Aorta (tissue), 5 donors: ENCODE data around the gene PRSS50. TPM values are rescaled to one million over a fixed set of nuclear protein-coding genes. Genes with fewer than 3 reads are reported as not detected.
A peak's percentile ranks its signal among the peaks of the same experiment; 100 is the strongest.
"Not testable (repeated sequence)": the region's sequence is repeated elsewhere in the genome, so short reads cannot be mapped to it uniquely, and the experiment has no call there.

Experiments
- ATAC-seq: fragments of 200-7000 bp; cut with Tn5 transposase; one replicate; pipeline ENCODE4 v1.9.1; 2022; ENCODE audit warnings: moderate library complexity; ENCODE audit not compliant: low FRiP score
- DNase-seq, 2 donors: peaks; one replicate each; pipeline ENCODE4 v3.0.0-alpha.2; 2020
- H3K27ac ChIP-seq, 2 donors: one replicate each; pipeline ENCODE4 v1.5.1; 2013; ENCODE audit warnings: low read length in 2 of 2, mild to moderate bottlenecking in 2 of 2, moderate library complexity in 2 of 2, control low read depth in 1 of 2, inconsistent platforms in 1 of 2, low read depth in 1 of 2
- H3K27me3 ChIP-seq, 2 donors: one replicate each; pipeline ENCODE4 v1.6.1; 2013; ENCODE audit warnings: control low read depth in 1 of 2, low read length in 1 of 2, mild to moderate bottlenecking in 1 of 2, moderate library complexity in 1 of 2; ENCODE audit not compliant: insufficient read depth in 2 of 2, control insufficient read depth in 1 of 2
- H3K36me3 ChIP-seq, 2 donors: one replicate each; pipeline ENCODE4 v1.6.1; 2013; ENCODE audit warnings: control low read depth in 1 of 2, low read length in 1 of 2, mild to moderate bottlenecking in 1 of 2; ENCODE audit not compliant: insufficient read depth in 2 of 2, control insufficient read depth in 1 of 2
- H3K4me1 ChIP-seq, 2 donors: one replicate each; pipeline ENCODE4 v1.6.1; 2013; ENCODE audit warnings: low read length in 2 of 2, control low read depth in 1 of 2, mild to moderate bottlenecking in 1 of 2, moderate library complexity in 1 of 2; ENCODE audit not compliant: insufficient read depth in 2 of 2, control insufficient read depth in 1 of 2
- H3K4me3 ChIP-seq, 2 donors: one replicate each; pipeline ENCODE4 v1.5.1; 2013; ENCODE audit warnings: low read length in 2 of 2, control low read depth in 1 of 2, mild to moderate bottlenecking in 1 of 2
- H3K9me3 ChIP-seq: one replicate; pipeline ENCODE4 v1.6.1; 2013; ENCODE audit warnings: mild to moderate bottlenecking, low read length; ENCODE audit not compliant: control insufficient read depth
- WGBS, 2 donors: extraction: QIAGEN DNeasy Blood & Tissue Kit; methylation state at CpG; one replicate each; pipeline ENCODE4 v1.1.7; 2013; 5-methylcytosine and 5-hydroxymethylcytosine counted together
- intact Hi-C, 2 donors: fragments of 100-400 bp; cut with DNase I; formaldehyde crosslinking; loops; one replicate each; pipeline versions ENCODE4 v1.14.2 to v1.15.0; 2022
- polyA plus RNA-seq, 2 donors: library from polyadenylated mRNA; stranded (reverse); fragments of 200-250 nt; gene quantifications; one replicate each; pipeline ENCODE4 v1.2.3, GENCODE V29; 2013
- total RNA-seq, 2 donors: library from RNA; stranded (reverse); fragmentation: NEBNext Ultra II Directional; extraction: Animal tissue kit (Norgen Biotek cat#: 25700); gene quantifications; one replicate each; pipeline ENCODE4 v1.2.1, GENCODE V29; 2021
- donor health status: healthy with polysubstance abuse.
- donor health status: Bipolar disorder and iron deficiency.
- donor health status: DM: no; HTN: no; CAD: no.
- donor health status: DM: no; HTN: no; CAD: no.
- donor health status: DM: yes; HTN: yes; CAD: no.

The PRSS50 gene
- total and polyA plus RNA-seq, 4 donors, result 0.31 TPM; not detected in 3

DNA sequence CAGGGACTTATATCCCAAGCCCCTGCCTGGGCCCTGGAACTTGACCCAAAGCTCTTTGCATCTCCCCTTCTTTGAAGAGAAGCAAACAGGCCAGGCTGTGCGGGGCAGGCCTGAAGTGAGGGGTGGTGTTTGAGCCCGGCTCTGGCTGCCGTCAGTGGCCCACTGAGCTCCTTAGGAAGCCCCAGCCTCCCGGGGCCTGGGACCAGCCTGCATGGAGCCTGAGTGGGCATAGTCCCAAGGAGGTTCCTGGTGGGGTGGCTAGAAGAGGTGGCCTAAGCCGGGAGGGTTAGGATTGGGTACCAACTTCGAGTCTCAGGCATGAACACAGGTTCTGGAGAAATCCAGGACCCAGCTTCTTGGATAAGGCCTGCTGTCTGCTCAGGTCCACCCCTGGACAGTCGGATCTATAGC lies 10.1 kb downstream of the PRSS50 start:
- DNase-seq (peak; percentile 12 to 50), ATAC-seq (no peak)
- Histone ChIP-seq H3K36me3 (no peaks in the 10 kb centered on the region), H3K9me3 (no peaks in the 10 kb centered on the region), H3K27ac (no peak overlapping the region), H3K27me3 (no peaks in the 10 kb centered on the region), H3K4me3 (no peak overlapping the region), H3K4me1 (no peaks in the 10 kb centered on the region)
- WGBS, 2 donors, result 90 to 93% methylated on average over 7 of the region's 7 CpGs
- intact Hi-C loops, result loop anchor here (5.0 to 10.0 kb wide), 3 partner anchors 140 to 297 kb away; partner anchors contain the start of gene MYL3 (in 1 of the 2)

DNA sequence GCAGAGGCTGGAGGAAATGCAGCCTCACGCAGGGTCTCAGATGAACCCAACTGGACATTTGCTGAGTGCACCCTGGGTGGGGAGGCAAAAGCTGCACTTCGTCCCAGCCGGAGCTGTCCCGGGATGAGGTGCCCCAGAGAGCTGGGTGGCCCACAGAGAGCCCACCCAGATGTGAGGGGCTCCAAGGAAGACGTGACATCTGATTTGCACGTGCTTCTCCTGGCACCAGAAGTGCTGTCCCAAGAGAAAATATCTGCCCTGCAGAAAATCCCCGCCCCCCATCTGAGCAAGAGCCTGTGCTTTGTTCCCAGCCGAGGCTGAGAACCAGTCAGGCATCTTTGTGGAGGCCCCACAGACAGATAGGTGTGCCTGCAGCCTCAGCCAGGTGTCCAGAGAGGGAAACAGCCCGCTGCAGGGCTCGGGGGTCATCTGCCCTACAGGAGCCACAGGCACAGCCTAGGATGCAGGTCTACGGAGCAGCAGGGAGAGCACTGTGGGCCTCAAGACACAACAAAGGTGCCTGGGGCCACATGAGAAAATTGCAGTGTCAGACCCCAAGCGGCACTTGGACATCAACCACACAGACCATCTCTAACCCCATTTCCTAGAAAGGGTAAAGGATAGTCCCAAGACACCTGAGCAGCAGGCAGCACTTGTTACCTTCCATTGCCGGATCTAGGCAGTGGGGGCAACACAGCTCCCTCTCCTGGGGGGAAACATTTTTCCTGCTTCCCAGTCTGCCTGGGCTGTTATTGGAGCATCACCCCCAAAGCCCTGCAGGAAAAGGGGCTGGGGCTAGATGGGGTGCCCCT lies 10.7 kb downstream of the PRSS50 start:
- DNase-seq (peak; percentile 37 to 41), ATAC-seq (no peak)
- no peak overlapping the region for H3K27ac ChIP-seq
- no peaks in the 10 kb centered on the region for H3K36me3 ChIP-seq
- no peaks in the 10 kb centered on the region for H3K9me3 ChIP-seq
- no peak overlapping the region for H3K4me3 ChIP-seq
- no peaks in the 10 kb centered on the region for H3K27me3 ChIP-seq
- no peaks in the 10 kb centered on the region for H3K4me1 ChIP-seq
- intact Hi-C loops, result loop anchor here (5.0 to 10.0 kb wide), 3 partner anchors 140 to 298 kb away; partner anchors contain the start of gene MYL3 (in 1 of the 2)
- 75 to 82% methylated on average over 10 to 13 of the region's 13 CpGs for WGBS, 2 donors

DNA sequence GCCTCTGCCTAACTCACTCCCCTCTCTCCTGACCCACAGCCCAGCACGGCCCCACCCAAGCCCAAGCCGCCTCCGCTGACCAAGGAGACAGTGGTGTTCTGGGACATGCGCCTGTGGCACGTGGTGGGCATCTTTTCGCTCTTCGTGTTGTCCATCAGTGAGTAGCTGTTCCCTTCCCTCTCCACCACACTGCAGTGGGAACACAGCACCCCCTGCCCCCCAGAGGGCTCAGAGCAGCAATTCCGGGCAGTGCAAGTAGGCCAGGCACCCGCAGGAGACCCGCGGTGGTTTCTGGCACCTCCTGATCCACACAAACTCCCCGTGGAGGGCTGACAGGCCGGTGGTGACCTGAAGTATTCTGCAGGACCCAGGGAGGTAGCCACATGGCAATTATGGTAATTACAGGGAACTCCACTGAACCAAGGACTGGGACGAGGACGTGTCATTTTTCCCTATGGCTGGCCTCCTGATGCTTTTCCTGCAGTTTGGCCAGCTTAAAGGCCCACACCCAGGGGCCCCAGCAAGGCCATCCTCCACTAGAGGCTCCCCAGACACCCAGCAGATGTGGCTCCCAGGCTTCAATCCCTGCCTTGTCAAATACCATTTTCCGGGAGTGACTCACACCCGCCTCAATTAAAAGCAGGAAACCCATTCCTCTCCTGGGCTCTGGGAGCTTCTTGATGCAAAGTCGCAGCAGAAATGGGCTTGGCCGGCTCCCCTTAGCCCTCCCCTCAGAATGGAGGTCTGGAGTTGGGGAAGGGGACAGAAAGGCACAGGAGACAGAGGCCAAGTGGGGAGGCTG lies 11.7 kb downstream of the PRSS50 start:
- Histone ChIP-seq H3K27ac (no peak overlapping the region), H3K9me3 (no peaks in the 10 kb centered on the region), H3K36me3 (no peaks in the 10 kb centered on the region), H3K27me3 (no peaks in the 10 kb centered on the region), H3K4me3 (no peak overlapping the region), H3K4me1 (no peaks in the 10 kb centered on the region)
- DNase-seq (peak; percentile 40 to 66), ATAC-seq (no peak)
- intact Hi-C loops, result loop anchor here (1.0 to 10.0 kb wide), 4 partner anchors 141 to 299 kb away; partner anchors contain the start of gene MYL3 (in 1 of the 2)
- WGBS, 2 donors, result 82% methylated on average over 19 of the region's 19 CpGs

GRCh38 chr3:46705022-46705530 lies 12.6 kb downstream of the PRSS50 start:
- no peaks in the 10 kb centered on the region for H3K4me1 ChIP-seq
- no peaks in the 10 kb centered on the region for H3K36me3 ChIP-seq
- no peaks in the 10 kb centered on the region for H3K27me3 ChIP-seq
- ATAC-seq, result peak; percentile 83
- peak; percentile 78 to 89 for DNase-seq
- 23% methylated on average over 4 of the region's 4 CpGs for WGBS, 2 donors
- no peak overlapping the region for H3K4me3 ChIP-seq
- intact Hi-C loops, result loop anchor here (1.0 to 10.0 kb wide), 4 partner anchors 142 to 300 kb away; partner anchors contain the start of gene MYL3 (in 1 of the 2)
- no peak overlapping the region for H3K27ac ChIP-seq
- no peaks in the 10 kb centered on the region for H3K9me3 ChIP-seq

DNA sequence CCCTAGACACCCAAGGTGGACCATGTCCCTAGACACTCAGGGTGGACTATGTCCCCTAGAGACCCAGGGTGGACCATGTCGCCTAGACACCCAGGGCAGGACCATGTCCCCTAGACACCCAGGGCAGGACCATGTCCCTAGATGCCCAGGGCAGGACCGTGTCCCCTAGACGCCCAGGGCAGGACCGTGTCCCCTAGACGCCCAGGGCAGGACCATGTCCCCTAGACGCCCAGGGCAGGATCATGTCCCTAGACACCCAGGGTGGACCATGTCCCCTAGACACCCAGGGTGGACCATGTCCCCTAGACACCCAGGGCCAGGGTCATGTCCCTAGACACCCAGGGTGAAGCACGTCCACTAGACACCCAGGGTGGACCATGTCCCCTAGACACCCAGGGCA lies 13.3 kb downstream of the PRSS50 start:
- intact Hi-C loops, result loop anchor here (5.0 to 10.0 kb wide), 2 partner anchors 300 to 623 kb away; no protein-coding TSS in a partner anchor
- H3K27ac ChIP-seq, H3K9me3 ChIP-seq, H3K4me1 ChIP-seq, H3K4me3 ChIP-seq, H3K27me3 ChIP-seq, ATAC-seq, H3K36me3 ChIP-seq: not testable (repeated sequence)
- WGBS, 2 donors, result 42 to 52% methylated on average over 7 of the region's 7 CpGs
- peak; percentile 22 to 38 for DNase-seq

GRCh38 chr3:46703013-46703520 lies 14.6 kb downstream of the PRSS50 start:
- no peak overlapping the region for H3K4me3 ChIP-seq
- 86 to 88% methylated on average over 4 of the region's 4 CpGs for WGBS, 2 donors
- H3K27ac ChIP-seq, result no peak overlapping the region
- no peaks in the 10 kb centered on the region for H3K4me1 ChIP-seq
- H3K9me3 ChIP-seq, result no peaks in the 10 kb centered on the region
- ATAC-seq (no peak), DNase-seq (peak; percentile 21 to 44)
- no peaks in the 10 kb centered on the region for H3K36me3 ChIP-seq
- no peaks in the 10 kb centered on the region for H3K27me3 ChIP-seq
- intact Hi-C loops, result loop anchor here (5.0 to 10.0 kb wide), 2 partner anchors 302 to 624 kb away; no protein-coding TSS in a partner anchor

DNA sequence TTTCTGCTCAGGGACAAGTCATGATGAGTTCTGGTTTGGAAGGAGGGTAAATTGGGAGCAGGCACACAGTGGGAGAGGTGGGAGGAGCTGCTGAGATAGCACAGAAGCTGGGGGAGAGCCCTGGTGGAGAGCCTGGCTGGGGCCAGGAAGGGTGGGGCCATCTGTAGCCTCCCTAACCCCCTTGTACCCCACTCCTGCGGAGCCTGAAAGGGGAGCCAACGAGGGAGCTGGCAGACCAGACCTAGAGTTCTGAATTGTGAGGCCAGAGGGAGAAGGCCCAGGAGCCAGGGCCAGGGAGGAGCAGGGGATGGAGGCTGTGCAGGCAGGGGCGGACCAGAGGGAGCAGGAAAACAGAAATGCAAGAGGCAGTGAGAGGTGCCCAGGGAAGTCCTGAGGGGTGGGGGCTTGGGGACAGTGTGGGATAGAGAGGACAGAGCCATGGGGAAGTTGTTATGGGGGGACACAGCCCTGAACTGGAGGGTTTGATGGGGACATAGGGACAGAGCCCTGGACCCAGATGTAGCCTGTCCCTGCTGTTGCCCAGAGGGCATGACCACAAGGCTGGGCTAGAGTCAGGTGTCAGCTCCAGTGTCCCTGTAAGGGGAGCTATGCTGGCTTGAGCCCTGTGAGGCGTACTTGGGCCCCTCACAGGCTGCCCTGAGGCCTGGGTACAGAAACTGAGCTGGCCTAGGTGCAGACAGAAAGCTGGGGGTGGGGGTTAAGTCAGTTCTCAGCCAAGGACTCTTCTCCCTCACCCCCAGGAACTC lies 15.2 kb downstream of the PRSS50 start:
- WGBS, 2 donors, result 77 to 92% methylated on average over 4 of the region's 4 CpGs
- ATAC-seq (no peak), DNase-seq (peak in 1 of 2 donors; percentile 35)
- Histone ChIP-seq H3K27me3 (no peaks in the 10 kb centered on the region), H3K9me3 (no peaks in the 10 kb centered on the region), H3K4me1 (no peaks in the 10 kb centered on the region), H3K27ac (no peak overlapping the region), H3K36me3 (no peaks in the 10 kb centered on the region), H3K4me3 (no peak overlapping the region)
- intact Hi-C loops, result loop anchor here (5.0 to 10.0 kb wide), 2 partner anchors 302 to 625 kb away; no protein-coding TSS in a partner anchor
